HepG2 (cell line): ENCODE results near the gene DNPEP. TPM values are rescaled to one million over a fixed set of nuclear protein-coding genes. Genes with fewer than 3 reads are reported as not detected.

ENCODE experiments used
- CAMTA2 ChIP-seq: sonication (generic); formaldehyde crosslinking; IDR thresholded peaks from 2 replicates; pipeline ENCODE4 v1.4.0; 2020; ENCODE audit warnings: mild to moderate bottlenecking, missing genetic modification reagents, borderline replicate concordance
- E2F1 ChIP-seq: sonication (generic); formaldehyde crosslinking; IDR thresholded peaks from 2 replicates; pipeline ENCODE4 v1.5.0; 2020; ENCODE audit warnings: missing genetic modification reagents
- FOXP4 ChIP-seq: sonication (generic); formaldehyde crosslinking; IDR thresholded peaks from 2 replicates; pipeline ENCODE4 v1.4.0; 2020; ENCODE audit warnings: missing genetic modification reagents
- HNRNPH1 ChIP-seq: fragments of 200-400 bp; formaldehyde crosslinking; optimal IDR thresholded peaks from 2 replicates; pipeline ENCODE3; 2017; ENCODE audit warnings: mild to moderate bottlenecking, low read depth, low read length
- KMT2B ChIP-seq: IDR thresholded peaks from 2 replicates; pipeline ENCODE4 v1.6.1; 2016; ENCODE audit warnings: missing genetic modification reagents, missing compliant biosample characterization
- MAF1 ChIP-seq: sonication (generic); formaldehyde crosslinking; IDR thresholded peaks from 2 replicates; pipeline ENCODE4 v1.5.0; 2020; ENCODE audit warnings: missing genetic modification reagents, borderline replicate concordance
- MBD4 ChIP-seq: IDR thresholded peaks from 2 replicates; pipeline ENCODE4 v1.6.1; 2012; ENCODE audit warnings: low read length, inconsistent platforms, borderline replicate concordance
- MEIS2 ChIP-seq: sonication (generic); formaldehyde crosslinking; IDR thresholded peaks from 2 replicates; pipeline ENCODE4 v1.9.0; 2021; ENCODE audit warnings: mild to moderate bottlenecking, missing genetic modification reagents
- MYC ChIP-seq: sonication (generic); formaldehyde crosslinking; IDR thresholded peaks from 2 replicates; pipeline ENCODE4 v1.9.0; 2021; ENCODE audit warnings: missing genetic modification reagents, borderline replicate concordance
- MYPOP ChIP-seq: sonication (generic); formaldehyde crosslinking; IDR thresholded peaks from 2 replicates; pipeline ENCODE4 v1.8.1; 2023; ENCODE audit warnings: mild to moderate bottlenecking, moderate library complexity, missing genetic modification reagents
- NRL ChIP-seq: sonication (generic); formaldehyde crosslinking; IDR thresholded peaks from 2 replicates; pipeline ENCODE4 v1.5.0; 2020; ENCODE audit warnings: missing genetic modification reagents, mild to moderate bottlenecking, moderate library complexity, borderline replicate concordance
- RBAK ChIP-seq: sonication (generic); formaldehyde crosslinking; IDR thresholded peaks from 2 replicates; pipeline ENCODE4 v1.5.1; 2020; ENCODE audit warnings: mild to moderate bottlenecking, missing genetic modification reagents
- RELA ChIP-seq: sonication (generic); formaldehyde crosslinking; IDR thresholded peaks from 2 replicates; pipeline ENCODE4 v1.4.0; 2020; ENCODE audit warnings: missing genetic modification reagents
- SIX1 ChIP-seq: sonication (generic); formaldehyde crosslinking; IDR thresholded peaks from 2 replicates; pipeline ENCODE4 v1.4.0; 2020; ENCODE audit warnings: missing genetic modification reagents, borderline replicate concordance
- ZBTB42 ChIP-seq: sonication (generic); formaldehyde crosslinking; IDR thresholded peaks from 2 replicates; pipeline ENCODE4 v1.5.0; 2020; ENCODE audit warnings: mild to moderate bottlenecking, missing genetic modification reagents
- ZNF281 ChIP-seq: sonication (generic); formaldehyde crosslinking; IDR thresholded peaks from 2 replicates; pipeline ENCODE4 v1.4.0; 2020; ENCODE audit warnings: missing genetic modification reagents, borderline replicate concordance
- ZNF343 ChIP-seq: sonication (generic); formaldehyde crosslinking; IDR thresholded peaks from 2 replicates; pipeline ENCODE4 v1.4.0; 2020; ENCODE audit warnings: mild to moderate bottlenecking, missing genetic modification reagents
- ZNF44 ChIP-seq: sonication (generic); formaldehyde crosslinking; IDR thresholded peaks from 2 replicates; pipeline ENCODE4 v1.5.1; 2020; ENCODE audit warnings: mild to moderate bottlenecking, missing genetic modification reagents
- ZNF563 ChIP-seq: sonication (generic); formaldehyde crosslinking; IDR thresholded peaks from 2 replicates; pipeline ENCODE4 v1.8.0; 2022; ENCODE audit warnings: mild to moderate bottlenecking, moderate library complexity, missing genetic modification reagents
- ZNF607 ChIP-seq: sonication (generic); formaldehyde crosslinking; IDR thresholded peaks from 2 replicates; pipeline ENCODE4 v1.5.1; 2020; ENCODE audit warnings: missing genetic modification reagents, mild to moderate bottlenecking, borderline replicate concordance
- ZNF790 ChIP-seq: sonication (generic); formaldehyde crosslinking; IDR thresholded peaks from 2 replicates; pipeline ENCODE4 v1.8.0; 2022; ENCODE audit warnings: missing genetic modification reagents, mild to moderate bottlenecking, borderline replicate concordance
- polyA plus RNA-seq, 8 experiments: library from polyadenylated mRNA; depleted of rRNA in 3 of 8; stranded (reverse) in 7 of 8; unstranded in 1 of 8; fragments of >200 nt; fragmentation: Illumina TruSeq in 4 of 8; extraction: Trizol in 4 of 8; gene quantifications; 2 replicates each; pipeline versions ENCODE4 v1.2.1 to v1.2.3, GENCODE V29; 2011 to 2016; ENCODE audit warnings: low read depth in 4 of 8, missing spikeins in 1 of 8, mixed read lengths in 1 of 8; ENCODE audit not compliant: insufficient read depth in 1 of 8
- total RNA-seq, 5 experiments: library from RNA; depleted of rRNA; stranded (reverse); fragments of >200 nt; fragmentation: Illumina TruSeq; extraction: Trizol; gene quantifications; 2 replicates each; pipeline ENCODE4 v1.2.3, GENCODE V29; 2016; ENCODE audit warnings: low read depth in 1 of 5

DNPEP gene
- total and polyA plus RNA-seq, 2 of the 13 experiments (the other 11 are each of a cell fraction or from before 2014, with no cell fraction given), result 104 to 109 TPM

- TF ChIP-seq ZNF281 (CRISPR knock-in tag) (peak; percentile 30; the same call in 1 of the 2 replicates), ZNF343 (CRISPR knock-in tag) (no peak), ZNF563 (CRISPR knock-in tag) (peak; percentile 62; the same call in 1 of the 2 replicates), RELA (no peak), MEIS2 (CRISPR knock-in tag) (no peak; the same call in 1 of the 2 replicates), ZNF607 (peak; percentile 59; the same call in 1 of the 2 replicates), E2F1 (CRISPR knock-in tag) (no peak), KMT2B (CRISPR knock-in tag) (no peak), MYC (CRISPR knock-in tag) (peak; percentile 34; the same call in 1 of the 2 replicates), MBD4 (no peak), NRL (CRISPR knock-in tag) (no peak), RBAK (CRISPR knock-in tag) (no peak), FOXP4 (CRISPR knock-in tag) (peak; percentile 16; the same call in 1 of the 2 replicates), CAMTA2 (CRISPR knock-in tag) (no peak), MAF1 (CRISPR knock-in tag) (no peak; the same call in 1 of the 2 replicates), ZNF44 (CRISPR knock-in tag) (no peak), SIX1 (CRISPR knock-in tag) (no peak), ZBTB42 (CRISPR knock-in tag) (no peak), MYPOP (0 out of 2 replicates have a peak, but pooled peaks have one; percentile 30), ZNF790 (CRISPR knock-in tag) (no peak; the same call in 1 of the 2 replicates), HNRNPH1 (no peak)
Measured at GRCh38 chr2:219388121-219388906, 602 bp upstream of the DNPEP start (continued).
